Muscle of leg (tissue), 11 donors: ENCODE measurements around the gene CCDC141. TPM values are rescaled to one million over a fixed set of nuclear protein-coding genes. Genes with fewer than 3 reads are reported as not detected.

Source experiments
- DNase-seq: peaks from one replicate; pipeline ENCODE4 v3.0.0; 2013
- H3K27ac ChIP-seq: one replicate; pipeline ENCODE4 v1.5.1; 2013; ENCODE audit warnings: mild to moderate bottlenecking, low read length, control low read depth
- H3K27me3 ChIP-seq: one replicate; pipeline ENCODE4 v1.6.1; 2013; ENCODE audit warnings: low read length; ENCODE audit not compliant: control insufficient read depth, insufficient read depth
- H3K36me3 ChIP-seq: one replicate; pipeline ENCODE4 v1.6.1; 2013; ENCODE audit warnings: low read length; ENCODE audit not compliant: control insufficient read depth, insufficient read depth
- H3K4me1 ChIP-seq: one replicate; pipeline ENCODE4 v1.6.1; 2013; ENCODE audit warnings: low read length; ENCODE audit not compliant: control insufficient read depth, insufficient read depth
- H3K4me3 ChIP-seq: one replicate; pipeline ENCODE4 v1.5.1; 2013; ENCODE audit warnings: low read length, control low read depth
- H3K9me3 ChIP-seq: replicated peaks from 2 replicates; pipeline ENCODE4 v1.6.1; 2013; ENCODE audit warnings: low read depth, low read length; ENCODE audit not compliant: control insufficient read depth
- WGBS: methylation state at CpG from one replicate; pipeline ENCODE4 v1.1.5; 2013; ENCODE audit warnings: missing lambda C conversion rate; ENCODE audit not compliant: insufficient coverage; 5-methylcytosine and 5-hydroxymethylcytosine counted together
- polyA plus RNA-seq, 8 donors: library from polyadenylated mRNA; unstranded; fragments of 120-200 nt; gene quantifications; one replicate each; pipeline versions ENCODE4 v1.2.1 to v1.2.3, GENCODE V29; 2013; ENCODE audit warnings: inconsistent platforms in 1 of 8, low replicate concordance in 1 of 8; ENCODE audit not compliant: insufficient read length in 8 of 8, insufficient read depth in 1 of 8
- total RNA-seq: library from RNA; stranded (reverse); fragments of 120-200 nt; gene quantifications from one replicate; pipeline ENCODE4 v1.2.4, GENCODE V29; 2013

The CCDC141 gene
- total and polyA plus RNA-seq, 9 donors = 35.7 to 76.1 (median 57.3) TPM

DNA sequence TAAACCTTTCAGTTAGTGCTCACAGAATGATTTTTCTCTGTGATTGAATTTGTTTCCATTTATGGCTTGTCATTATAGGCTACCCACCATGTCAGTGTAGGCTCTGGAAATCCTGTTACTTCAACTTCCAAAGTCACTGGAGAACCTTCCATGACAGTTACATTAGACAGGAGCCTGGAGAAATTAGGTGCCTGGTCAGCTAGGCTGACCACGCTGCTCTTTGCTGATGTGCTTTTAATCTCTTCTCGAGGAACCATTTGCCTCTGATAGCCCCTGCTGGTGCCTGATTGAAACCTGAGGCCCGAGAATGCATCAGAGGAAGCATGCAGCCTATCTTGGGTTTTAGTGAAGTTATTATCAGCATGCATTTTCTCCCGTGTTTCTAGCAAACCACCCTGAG, 213.1 kb downstream of the CCDC141 start:
- Histone ChIP-seq H3K36me3 (no peaks in the 10 kb centered on the region), H3K4me1 (peaks cover 7% of the 10 kb centered on the region), H3K27me3 (no peaks in the 10 kb centered on the region), H3K27ac (peak overlapping the region; percentile 4), H3K9me3 (no peaks in the 10 kb centered on the region), H3K4me3 (no peak overlapping the region)
- DNase-seq = no peak
- 19% methylated on average over 3 of the region's 4 CpGs for whole genome bisulfite sequencing

DNA sequence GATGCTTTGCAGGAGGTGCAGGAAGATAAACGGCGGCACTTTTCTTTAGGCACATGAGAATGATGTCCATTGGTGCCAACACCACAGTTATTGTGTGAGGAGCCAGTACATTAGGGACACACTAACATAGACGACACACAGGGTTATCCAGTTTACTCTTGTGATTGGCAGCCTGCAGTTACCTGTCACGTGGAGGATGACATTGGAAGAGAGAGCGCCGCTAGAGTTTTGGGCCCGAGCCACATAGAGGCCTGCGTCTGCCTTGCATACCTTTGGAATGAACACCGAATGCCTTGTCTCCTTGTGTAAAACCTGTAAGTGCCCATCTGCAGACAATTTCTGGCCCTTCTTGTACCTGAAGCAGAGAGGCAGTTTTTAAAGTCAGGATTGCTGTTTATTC, 215.9 kb downstream of the CCDC141 start:
- H3K27ac ChIP-seq = no peak overlapping the region
- H3K4me3 ChIP-seq = no peak overlapping the region
- no peaks in the 10 kb centered on the region for H3K27me3 ChIP-seq
- peaks cover 7% of the 10 kb centered on the region for H3K4me1 ChIP-seq
- no peaks in the 10 kb centered on the region for H3K9me3 ChIP-seq
- H3K36me3 ChIP-seq = peaks cover 4% of the 10 kb centered on the region
- WGBS = 84% methylated on average over 9 of the region's 9 CpGs
- DNase-seq = no peak

DNA sequence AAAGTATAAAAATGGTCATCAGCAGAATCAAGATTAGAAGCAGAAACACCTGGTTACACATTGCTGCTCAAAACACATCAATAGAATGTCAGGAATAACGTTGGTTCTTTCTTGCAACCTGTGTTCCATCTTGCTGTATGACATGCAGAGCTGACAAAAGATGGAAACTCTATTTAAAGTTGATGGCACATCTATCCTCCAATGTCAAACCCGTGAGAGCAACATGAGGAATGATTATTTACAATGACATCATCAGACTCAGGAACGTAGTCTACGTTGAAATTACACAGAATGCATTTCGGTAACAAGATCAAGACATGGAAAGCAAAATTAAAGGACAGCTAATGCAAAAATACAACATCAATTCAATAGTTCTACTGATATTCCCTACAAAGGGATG, 216.6 kb downstream of the CCDC141 start:
- peaks cover 8% of the 10 kb centered on the region for H3K4me1 ChIP-seq
- no peak overlapping the region for H3K27ac ChIP-seq
- H3K36me3 ChIP-seq = peaks cover 4% of the 10 kb centered on the region
- no CpG with 5 or more reads among the region's 5 CpGs for WGBS
- no peaks in the 10 kb centered on the region for H3K27me3 ChIP-seq
- no peak overlapping the region for H3K4me3 ChIP-seq
- no peak for DNase-seq
- H3K9me3 ChIP-seq = no peaks in the 10 kb centered on the region

DNA sequence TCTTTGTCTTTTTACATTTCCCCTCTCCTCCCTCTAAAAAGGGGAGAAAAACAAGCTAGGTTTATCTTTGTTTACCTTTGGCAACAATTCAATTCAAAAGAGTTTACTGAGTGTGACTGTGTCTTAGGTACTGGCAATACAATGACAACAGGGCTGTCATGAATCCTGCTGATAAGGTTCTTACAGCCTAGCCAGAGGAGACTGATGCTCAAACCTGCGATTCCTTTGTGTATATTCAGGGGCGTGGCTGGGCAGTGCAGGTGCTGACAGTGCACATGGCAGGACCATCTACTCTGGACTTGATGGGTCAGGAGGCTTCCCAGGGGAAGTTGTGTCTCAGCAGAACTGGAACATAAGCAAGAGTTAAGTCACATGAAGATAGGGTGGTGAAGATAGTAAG, 219.5 kb downstream of the CCDC141 start:
- Histone ChIP-seq H3K36me3 (peaks cover 4% of the 10 kb centered on the region), H3K9me3 (no peaks in the 10 kb centered on the region), H3K27me3 (no peaks in the 10 kb centered on the region), H3K4me3 (no peak overlapping the region), H3K27ac (no peak overlapping the region), H3K4me1 (peaks cover 8% of the 10 kb centered on the region)
- DNase-seq = no peak
- 66% methylated on average over 2 of the region's 2 CpGs for WGBS

DNA sequence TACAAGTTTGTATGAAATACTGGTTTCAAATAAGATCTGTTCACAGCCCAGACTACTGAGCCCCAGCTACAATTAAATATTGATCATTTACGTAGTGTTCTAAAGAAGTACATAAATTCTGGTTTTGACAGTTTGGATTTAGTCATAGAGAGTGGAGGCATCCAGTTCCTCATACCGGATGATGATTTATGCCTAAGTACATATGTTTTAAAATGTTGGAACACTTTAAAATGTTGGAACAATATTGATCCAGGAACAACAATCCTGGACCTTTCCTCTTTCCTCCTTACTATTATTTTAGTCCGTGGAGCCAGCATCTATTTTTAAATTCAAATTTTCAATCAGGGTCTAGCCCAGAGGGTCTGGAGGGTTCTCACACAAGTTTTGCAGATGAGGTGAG, 220.0 kb downstream of the CCDC141 start:
- Histone ChIP-seq H3K36me3 (peaks cover 4% of the 10 kb centered on the region), H3K27me3 (no peaks in the 10 kb centered on the region), H3K4me3 (no peak overlapping the region), H3K9me3 (no peaks in the 10 kb centered on the region), H3K4me1 (peaks cover 8% of the 10 kb centered on the region), H3K27ac (no peak overlapping the region)
- DNase-seq = peak; percentile 22
- WGBS = no CpG with 5 or more reads among the region's 3 CpGs

DNA sequence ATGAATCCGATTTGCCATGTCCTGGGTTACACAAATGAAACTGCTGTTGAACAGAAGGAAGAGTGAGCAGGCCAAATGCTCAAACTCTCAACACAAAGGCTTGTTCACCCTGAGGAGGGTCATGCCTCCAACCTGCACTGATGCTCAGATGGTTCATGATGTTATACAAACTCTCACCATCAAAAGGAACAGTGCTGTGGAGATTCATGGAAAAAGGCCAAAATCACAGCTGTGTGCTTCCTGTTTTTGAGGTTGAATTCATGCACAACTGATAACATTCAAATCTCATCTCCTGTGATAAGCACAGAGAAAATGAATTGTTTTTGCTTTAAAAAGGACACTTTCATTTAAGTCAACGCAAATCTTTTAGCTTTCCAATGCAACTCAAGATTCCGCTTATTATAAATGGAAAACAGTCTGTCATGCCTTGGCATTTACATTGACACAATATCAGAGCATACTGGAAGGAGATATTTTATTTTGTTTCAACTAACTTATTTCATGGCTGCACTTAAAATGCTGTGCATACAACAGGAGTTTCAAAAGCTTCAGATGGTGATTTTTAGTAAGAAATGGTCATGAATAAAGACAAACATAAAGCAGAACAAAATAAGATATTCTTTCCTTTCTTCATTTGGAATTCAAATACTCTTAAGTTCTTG, 220.5 kb downstream of the CCDC141 start:
- Histone ChIP-seq H3K27ac (no peak overlapping the region), H3K4me3 (no peak overlapping the region), H3K9me3 (no peaks in the 10 kb centered on the region), H3K27me3 (no peaks in the 10 kb centered on the region), H3K36me3 (peaks cover 4% of the 10 kb centered on the region), H3K4me1 (peaks cover 8% of the 10 kb centered on the region)
- peak; percentile 50 for DNase-seq
- WGBS = no CpG with 5 or more reads among the region's 3 CpGs

DNA sequence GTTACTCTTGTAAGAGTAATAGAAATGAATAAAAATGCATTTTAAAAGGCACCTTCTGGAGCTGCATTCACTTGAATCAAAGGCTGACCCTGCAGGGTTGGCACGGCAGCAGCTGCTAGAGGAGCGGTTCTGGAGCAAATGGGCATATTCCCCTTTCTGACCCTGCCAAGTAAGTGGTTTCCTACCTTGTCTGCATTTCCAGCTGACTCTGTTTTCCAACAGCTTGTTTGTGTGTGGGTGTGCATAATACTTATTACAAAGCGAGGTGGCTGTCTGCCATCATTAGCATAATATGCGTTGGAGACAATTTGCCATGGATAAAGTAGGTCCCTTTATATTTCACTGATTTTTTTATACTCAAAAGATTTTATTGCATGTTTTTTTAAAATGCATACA, 221.5 kb downstream of the CCDC141 start:
- no peaks in the 10 kb centered on the region for H3K9me3 ChIP-seq

DNA sequence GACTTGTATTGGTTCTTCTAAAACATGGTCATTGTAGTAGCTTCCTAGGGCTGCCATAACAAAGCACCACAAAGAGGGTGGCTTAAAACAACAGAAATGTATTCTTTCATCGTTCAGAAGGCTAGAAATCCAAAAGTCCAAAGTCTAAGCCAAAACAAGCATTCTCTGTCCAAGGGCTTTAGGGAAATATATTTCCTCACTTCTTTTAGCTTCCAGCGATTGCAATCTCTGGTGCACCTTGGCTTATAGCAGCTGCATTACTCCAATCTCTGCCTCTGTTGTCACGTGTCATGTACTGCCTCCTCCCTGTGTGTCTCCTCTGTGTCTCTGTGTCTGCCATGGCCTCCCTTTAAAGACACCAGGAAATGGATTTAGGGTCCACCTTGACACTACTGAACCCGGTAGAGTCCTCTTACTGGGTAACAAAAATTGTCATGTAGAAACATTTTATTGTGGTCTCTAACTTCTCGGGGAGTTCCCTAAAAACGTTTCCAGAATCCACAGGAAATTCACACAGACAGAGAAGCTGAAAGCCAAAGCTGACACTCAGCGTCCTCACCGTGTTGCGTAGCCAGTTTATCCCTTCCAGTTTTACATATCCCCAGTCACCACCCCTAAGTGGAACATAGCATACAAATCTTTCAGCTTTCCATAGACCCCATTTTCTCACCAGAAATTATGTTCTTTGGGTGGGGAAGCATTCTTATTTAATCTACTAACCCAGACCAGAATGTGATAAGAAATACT, 222.0 kb downstream of the CCDC141 start:
- no peak overlapping the region for H3K4me3 ChIP-seq
- H3K27ac ChIP-seq = peak overlapping the region; percentile 30
- 32% methylated on average over 6 of the region's 9 CpGs for WGBS
- H3K9me3 ChIP-seq = no peaks in the 10 kb centered on the region
- peaks cover 8% of the 10 kb centered on the region for H3K4me1 ChIP-seq
- H3K27me3 ChIP-seq = no peaks in the 10 kb centered on the region
- peak; percentile 33 for DNase-seq
- peaks cover 4% of the 10 kb centered on the region for H3K36me3 ChIP-seq

More for the DNA sequence above, 221.5 kb downstream of the CCDC141 start:
- H3K4me3 ChIP-seq = no peak overlapping the region
- peaks cover 8% of the 10 kb centered on the region for H3K4me1 ChIP-seq
- peaks cover 4% of the 10 kb centered on the region for H3K36me3 ChIP-seq
- peak; percentile 43 for DNase-seq
- H3K27me3 ChIP-seq = no peaks in the 10 kb centered on the region
- WGBS = 56% methylated on average over 2 of the region's 4 CpGs
- no peak overlapping the region for H3K27ac ChIP-seq

DNA sequence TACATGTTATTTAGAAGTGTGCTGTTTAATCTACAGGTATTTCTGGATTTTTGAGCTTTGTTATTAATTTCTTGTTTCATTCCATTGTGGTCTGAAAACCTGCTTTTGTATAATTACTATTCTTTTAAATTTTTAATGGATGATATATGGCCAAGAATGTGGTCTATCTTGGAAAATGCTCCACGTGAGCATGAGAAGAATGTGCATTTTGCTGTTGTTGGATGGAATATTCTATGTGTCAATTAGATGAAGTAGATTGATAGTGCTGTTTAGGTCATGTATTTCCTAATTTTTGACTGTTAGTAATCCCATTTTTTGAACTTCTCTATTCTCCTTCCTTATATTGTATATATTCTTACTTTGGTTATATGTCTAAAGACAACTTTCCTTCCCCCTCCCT, 222.8 kb downstream of the CCDC141 start:
- no peak overlapping the region for H3K4me3 ChIP-seq
- H3K27me3 ChIP-seq = no peaks in the 10 kb centered on the region
- peaks cover 4% of the 10 kb centered on the region for H3K36me3 ChIP-seq
- no peak for DNase-seq
- H3K9me3 ChIP-seq = no peaks in the 10 kb centered on the region
- no peak overlapping the region for H3K27ac ChIP-seq
- WGBS = no CpG with 5 or more reads among the region's 1 CpG
- peaks cover 8% of the 10 kb centered on the region for H3K4me1 ChIP-seq

DNA sequence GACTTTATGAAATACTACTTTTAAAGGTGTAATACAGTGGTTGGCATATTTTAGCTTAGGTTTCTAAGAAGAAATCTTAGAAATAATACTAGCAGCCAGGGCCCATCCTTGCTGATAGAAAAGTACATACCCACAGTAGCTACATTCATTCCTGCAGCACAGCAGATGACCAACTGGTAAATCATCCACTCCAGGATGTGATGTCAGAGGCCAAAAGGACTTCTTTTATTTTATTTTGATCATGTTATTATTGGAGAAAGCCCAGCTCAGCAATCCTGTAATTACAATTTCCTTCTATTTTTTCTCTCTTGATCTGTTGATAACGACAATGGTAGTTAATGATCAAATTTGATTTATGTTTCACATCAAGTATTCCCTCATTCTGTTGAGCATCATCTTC, 224.8 kb downstream of the CCDC141 start:
- Histone ChIP-seq H3K36me3 (peaks cover 1% of the 10 kb centered on the region), H3K27me3 (no peaks in the 10 kb centered on the region), H3K4me1 (peaks cover 8% of the 10 kb centered on the region), H3K27ac (no peak overlapping the region), H3K4me3 (no peak overlapping the region), H3K9me3 (no peaks in the 10 kb centered on the region)
- DNase-seq = no peak
- no CpG with 5 or more reads among the region's 1 CpG for WGBS
